ENCODE data around the gene RUVBL2. TPM values are rescaled to one million over a fixed set of nuclear protein-coding genes. Genes with fewer than 3 reads are reported as not detected.

The RUVBL2 gene
- total RNA-seq = 94.7 and 106 TPM in 2 replicates
- 87.4 TPM for polyA plus RNA-seq (2012)

GRCh38 chr19:48993175-48994034, at the start of gene RUVBL2, which contains the start of gene GYS1:
TSS of gene RUVBL2 (plus strand) at chr19:48993887. CDS start at chr19:48993912, 25 bp downstream.
TSS of gene GYS1 (minus strand) at chr19:48993309. CDS start at chr19:48993112, 197 bp downstream.
- peak; percentile 100 for DNase-seq (ENCODE audit: low read depth)

GRCh38 chr19:48945415-48945814, 48.3 kb upstream of the RUVBL2 start:
- no peak for DNase-seq (ENCODE audit: low read depth)

DNA sequence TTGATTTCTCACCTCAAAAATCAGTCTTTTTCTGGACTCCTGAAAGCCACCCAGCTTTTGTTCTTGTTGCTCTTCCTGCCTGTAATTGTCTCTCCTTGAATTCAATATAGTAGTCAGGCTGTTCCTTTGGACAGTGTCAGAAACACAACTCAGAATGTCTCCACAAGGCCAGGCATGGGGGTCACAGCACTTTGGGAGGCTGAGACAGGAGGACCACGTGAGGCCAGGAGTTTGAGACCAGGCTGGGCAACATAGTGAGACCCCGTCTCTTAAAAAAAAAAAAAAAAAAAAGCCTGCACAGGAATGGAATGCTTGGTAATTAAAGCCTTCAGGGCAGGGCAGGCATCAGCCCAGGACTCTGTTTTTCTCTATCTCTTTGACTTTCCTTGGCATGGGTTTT, 47.9 kb upstream of the RUVBL2 start:
- no peak for DNase-seq (ENCODE audit: low read depth)

- peak; percentile 47 for DNase-seq (ENCODE audit: low read depth)
Measured at GRCh38 chr19:48946463-48947257, 47.0 kb upstream of the RUVBL2 start.

DNA sequence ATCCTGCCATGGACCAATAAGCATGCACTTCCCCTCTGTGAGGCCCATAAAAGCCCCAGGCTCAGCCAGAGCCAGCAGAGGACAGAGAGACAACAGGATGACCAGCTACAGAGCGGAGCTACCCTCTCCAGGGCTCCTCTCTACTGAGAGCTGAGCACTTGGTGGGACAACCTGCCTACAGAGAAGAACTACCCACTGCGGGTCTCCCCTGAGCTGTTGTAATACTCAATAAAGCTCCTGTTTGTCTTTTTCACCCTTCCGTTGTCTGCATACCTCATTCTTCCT, 46.5 kb upstream of the RUVBL2 start:
- DNase-seq (ENCODE audit: low read depth) = no peak

GRCh38 chr19:48950159-48950558, 43.5 kb upstream of the RUVBL2 start:
- DNase-seq (ENCODE audit: low read depth) = no peak

GRCh38 chr19:48950830-48951519, 42.7 kb upstream of the RUVBL2 start:
- DNase-seq (ENCODE audit: low read depth) = no peak

- DNase-seq (ENCODE audit: low read depth) = no peak
Measured at GRCh38 chr19:48953141-48953540, 40.5 kb upstream of the RUVBL2 start.

GRCh38 chr19:48953990-48954594, 39.6 kb upstream of the RUVBL2 start:
- no peak for DNase-seq (ENCODE audit: low read depth)

DNA sequence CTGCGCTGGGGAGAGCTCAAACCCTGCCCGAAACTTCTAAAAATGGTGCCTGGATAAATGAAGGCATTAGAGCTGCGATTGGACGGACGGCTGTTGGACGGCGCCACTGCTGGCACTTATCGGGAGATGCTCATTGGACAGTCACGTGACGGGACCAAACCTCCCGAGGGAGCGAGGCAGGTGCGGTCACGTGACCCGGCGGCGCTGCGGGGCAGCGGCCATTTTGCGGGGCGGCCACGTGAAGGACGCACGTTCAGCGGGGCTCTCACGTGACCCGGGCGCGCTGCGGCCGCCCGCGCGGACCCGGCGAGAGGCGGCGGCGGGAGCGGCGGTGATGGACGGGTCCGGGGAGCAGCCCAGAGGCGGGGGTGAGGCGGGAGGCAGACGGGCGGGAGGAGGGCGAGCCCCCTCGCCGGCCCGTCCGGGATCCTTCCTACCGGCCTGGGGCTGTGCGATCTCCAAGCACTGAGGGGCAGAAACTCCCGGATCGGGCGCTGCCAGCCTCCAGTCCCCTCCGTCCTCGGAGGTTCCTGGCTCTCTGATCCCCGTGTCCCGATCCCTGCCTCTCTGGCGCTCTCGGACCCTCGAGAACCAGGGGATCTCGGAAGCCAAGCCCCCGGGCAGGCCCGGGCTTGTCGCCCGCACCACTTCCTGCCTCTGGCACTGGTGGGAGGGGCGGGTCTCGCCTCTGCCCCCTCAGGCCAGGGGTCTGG, 38.9 kb upstream of the RUVBL2 start, which contains the start of gene BAX:
TSS of gene BAX (plus strand) at position 281 of the 713 bp plus-strand sequence. CDS start at position 335, 54 bp downstream.
- DNase-seq (ENCODE audit: low read depth) = peak; percentile 98

GRCh38 chr19:48955308-48955958, 38.3 kb upstream of the RUVBL2 start:
- DNase-seq (ENCODE audit: low read depth) = no peak

DNA sequence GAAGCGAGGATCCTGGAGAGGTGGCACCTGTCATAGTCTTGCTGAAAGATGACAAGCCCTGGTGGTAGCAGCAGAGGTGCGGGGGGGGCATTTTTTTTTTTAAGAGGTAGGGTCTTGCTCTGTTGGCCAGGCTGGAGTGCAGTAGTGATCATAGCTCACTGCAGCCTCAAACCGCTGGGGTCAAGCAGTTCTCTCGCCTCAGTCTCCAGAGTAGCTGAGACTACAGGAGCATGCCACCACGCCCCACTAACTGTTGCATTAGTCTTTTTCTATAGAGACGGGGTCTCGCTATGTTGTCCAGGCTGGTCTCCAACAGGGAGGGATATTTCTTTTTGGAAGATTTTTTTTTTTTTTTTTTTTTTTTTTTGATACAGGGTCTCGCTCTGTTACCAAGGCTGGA, 35.7 kb upstream of the RUVBL2 start:
- no peak for DNase-seq (ENCODE audit: low read depth)

DNA sequence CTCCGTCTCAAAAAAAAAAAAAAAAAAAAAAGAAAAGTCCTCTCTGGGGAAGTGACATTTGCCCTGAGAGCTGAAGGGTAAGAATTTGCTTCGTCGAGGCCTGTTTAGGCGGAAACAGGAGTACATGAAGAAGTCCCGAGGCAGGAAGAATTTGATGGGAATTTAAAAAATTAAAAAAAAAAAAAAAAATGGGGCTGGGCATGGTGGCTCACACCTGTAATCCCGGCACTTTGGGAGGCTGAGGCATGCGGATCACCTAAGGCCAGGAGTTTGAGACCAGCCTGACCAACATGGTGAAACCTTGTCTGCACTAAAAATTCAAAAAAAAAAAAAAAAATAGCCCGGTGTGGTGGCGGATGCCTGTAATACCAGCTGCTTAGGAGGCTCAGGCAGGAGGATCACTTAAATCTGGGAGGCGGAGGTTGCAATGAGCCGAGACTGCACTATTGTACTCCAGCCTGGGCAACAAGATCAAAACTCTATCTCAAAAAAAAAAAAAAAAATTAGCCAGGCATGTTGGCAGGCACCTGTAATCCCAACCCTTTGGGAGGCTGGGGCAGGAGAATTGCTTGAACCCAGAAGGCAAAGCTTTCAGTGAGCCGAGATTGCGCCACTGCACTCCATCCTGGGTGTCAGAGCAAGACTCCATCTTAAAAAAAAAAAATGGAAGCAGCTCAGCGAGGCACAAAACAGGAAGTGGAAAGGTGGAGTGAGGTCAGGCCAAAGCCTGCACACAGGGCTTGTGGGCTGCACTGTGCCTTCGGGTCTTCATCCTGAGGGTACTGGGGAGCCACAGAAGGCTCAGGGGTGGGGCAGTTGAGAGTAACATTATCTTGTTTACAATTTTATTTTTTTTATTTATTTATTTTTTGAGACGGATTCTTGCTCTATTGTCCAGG, 34.1 kb upstream of the RUVBL2 start:
- no peak for DNase-seq (ENCODE audit: low read depth)

DNA sequence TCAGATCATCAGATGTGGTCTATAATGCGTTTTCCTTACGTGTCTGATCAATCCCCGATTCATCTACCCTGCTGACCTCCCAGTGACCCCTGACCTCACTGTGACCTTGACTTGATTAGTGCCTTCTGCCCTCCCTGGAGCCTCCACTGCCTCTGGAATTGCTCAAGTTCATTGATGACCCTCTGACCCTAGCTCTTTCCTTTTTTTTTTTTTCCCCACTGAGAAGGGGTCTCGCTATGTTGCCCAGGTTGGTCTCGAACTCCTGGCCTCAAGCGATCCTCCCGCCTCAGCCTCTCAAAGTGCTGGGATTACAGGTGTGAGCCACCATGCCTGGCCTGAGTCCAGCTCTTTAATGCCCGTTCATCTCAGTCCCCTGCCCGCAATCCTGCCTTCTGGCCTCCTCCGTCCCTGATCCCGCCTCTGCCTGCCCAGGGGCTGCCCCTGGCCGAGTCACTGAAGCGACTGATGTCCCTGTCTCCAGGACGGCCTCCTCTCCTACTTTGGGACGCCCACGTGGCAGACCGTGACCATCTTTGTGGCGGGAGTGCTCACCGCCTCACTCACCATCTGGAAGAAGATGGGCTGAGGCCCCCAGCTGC, 32.5 kb upstream of the RUVBL2 start:
- no peak for DNase-seq (ENCODE audit: low read depth)

- DNase-seq (ENCODE audit: low read depth) = no peak
Measured at GRCh38 chr19:48961673-48962028, 32.0 kb upstream of the RUVBL2 start.

DNA sequence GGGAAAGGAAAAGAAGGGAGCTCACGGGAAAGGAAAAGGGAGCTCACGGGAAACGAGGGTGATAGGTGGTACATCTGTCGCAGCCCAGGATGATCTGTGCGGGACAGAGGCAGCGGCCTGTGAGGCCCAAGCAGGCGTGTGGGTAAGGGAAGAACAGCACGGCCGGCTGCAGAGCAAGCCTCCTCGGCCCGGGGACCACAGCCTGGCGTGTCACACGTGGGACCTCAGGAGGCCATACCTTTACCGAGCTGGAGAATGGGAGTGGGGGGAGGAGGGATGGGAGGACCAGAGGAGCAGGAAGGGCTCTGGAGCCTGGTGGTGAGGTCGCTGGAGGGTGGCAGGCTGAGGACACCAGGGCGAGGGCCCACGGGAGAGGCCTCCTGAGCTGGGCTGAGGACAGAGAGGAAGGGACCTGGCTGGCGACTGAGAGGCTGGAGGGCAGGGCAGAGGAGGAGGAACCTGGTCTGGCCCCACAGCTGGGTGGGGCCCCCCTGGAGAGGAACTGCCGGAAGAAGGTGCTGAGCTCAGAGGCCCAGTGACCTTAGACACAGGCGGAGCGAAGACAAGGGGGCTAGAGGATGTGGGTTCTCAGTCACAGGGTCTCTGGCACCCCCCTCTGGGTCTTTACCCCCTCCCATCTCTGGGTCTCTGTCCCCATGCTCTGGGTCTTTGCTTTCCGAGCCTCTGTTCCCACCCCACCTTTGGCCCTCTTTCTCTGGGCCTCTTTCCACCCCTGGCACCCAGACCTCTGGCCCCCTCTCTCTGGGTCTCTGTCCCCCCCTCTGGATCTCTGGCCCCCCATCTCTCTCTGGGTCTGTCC, 31.4 kb upstream of the RUVBL2 start:
- DNase-seq (ENCODE audit: low read depth) = no peak

DNA sequence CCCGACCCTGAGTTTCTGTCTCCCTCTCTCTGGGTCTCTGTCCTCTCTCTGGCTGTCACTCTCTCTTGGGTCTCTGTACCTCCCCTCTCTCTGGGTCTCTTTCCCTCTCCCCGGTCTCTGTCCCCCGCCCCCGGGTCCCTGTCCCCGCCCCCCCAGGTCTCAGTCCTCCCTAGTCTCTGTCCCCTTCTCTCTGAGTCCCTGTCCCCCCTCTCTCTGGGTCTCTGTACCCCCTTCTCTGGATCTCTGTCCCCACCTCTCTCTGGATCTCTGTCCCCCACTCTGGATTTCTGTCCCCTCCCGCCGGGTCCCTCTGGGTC, 30.9 kb upstream of the RUVBL2 start:
- no peak for DNase-seq (ENCODE audit: low read depth)
